Stimulated activated CD4-positive, alpha-beta T cell treated with anti-CD3 and anti-CD28 coated beads, Interleukin-1b, Interleukin-23, amount 100 ng/mL, for 48 hours (primary cell): ENCODE data around the gene SLC13A5.
"Not testable (repeated sequence)": the region's sequence is repeated elsewhere in the genome, so short reads cannot be mapped to it uniquely, and the experiment has no call there.

ENCODE experiments used
- DNase-seq: peaks from one replicate; pipeline ENCODE4 v3.0.0-alpha.2; 2020

Gene SLC13A5

DNA sequence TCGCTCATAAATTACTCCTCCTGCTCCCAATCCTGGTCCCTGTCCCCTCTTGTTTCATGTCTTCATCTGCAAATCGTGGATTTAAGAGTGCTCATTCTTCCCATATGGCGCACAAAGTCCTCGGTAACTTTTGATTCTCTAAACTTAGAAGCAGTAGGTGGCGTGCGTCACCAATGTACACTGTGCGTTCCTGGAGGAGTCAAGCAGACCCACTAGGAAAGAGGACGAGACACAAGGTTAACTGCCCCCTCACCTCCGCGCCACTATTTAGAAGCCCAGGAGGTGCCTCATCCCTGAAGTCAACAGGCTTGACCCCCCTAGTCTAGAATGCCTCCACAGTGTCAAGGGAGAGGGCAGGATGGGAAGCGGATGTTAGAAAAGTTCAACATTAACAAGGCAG is 2.9 kb downstream of the SLC13A5 start:
- no peak for DNase-seq

- no peak for DNase-seq
Measured at GRCh38 chr17:6708357-6708961, 4.7 kb downstream of the SLC13A5 start.

DNA sequence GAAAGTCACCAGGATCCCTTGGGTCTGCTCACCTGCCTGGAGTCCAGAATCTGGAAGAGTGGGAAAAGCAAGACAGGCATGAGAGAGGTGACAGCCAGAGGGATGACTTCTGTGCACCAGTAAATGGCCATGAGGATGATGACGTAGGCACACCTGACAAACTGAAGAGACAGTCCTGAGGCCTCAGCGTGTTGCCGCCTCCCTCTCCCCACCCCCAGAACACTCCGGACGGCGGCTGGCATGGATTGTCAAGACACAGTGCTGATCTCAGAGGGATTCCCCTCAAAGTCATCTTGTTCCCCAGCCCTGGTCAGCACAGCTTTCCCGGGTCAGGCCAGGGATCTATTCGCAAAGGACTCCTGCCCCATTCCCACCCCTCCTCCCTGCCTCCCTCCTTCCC is 6.2 kb downstream of the SLC13A5 start:
- no peak for DNase-seq

- DNase-seq, result no peak
Measured at GRCh38 chr17:6706499-6706898, 6.7 kb downstream of the SLC13A5 start.

GRCh38 chr17:6704470-6705052 is 8.6 kb downstream of the SLC13A5 start:
- DNase-seq, result no peak

DNA sequence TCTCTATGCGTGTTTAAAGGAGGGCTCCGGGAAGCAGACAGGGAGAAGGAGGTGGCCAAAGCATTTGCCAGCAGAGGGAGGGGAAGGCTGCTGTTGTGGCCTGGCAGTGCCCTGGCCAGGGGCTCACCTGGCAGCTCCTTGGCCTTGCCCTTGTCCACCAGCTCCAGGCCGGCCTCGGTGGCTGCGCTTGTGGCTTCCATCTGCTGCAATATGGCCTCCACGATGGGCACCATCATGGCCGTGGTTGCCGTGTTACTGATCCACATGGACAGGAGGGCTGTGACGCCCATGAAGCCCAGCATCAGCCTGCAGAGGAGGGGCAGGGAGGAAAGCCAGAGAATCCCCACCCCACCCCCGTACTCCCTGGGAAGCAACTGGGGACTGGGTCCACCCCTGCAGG is 9.4 kb downstream of the SLC13A5 start:
- no peak for DNase-seq

GRCh38 chr17:6702567-6703215 is 10.5 kb downstream of the SLC13A5 start:
- no peak for DNase-seq

GRCh38 chr17:6701719-6702118 is 11.4 kb downstream of the SLC13A5 start:
- DNase-seq, result peak; percentile 24

GRCh38 chr17:6700948-6701307 is 12.2 kb downstream of the SLC13A5 start:
- DNase-seq, result no peak

DNA sequence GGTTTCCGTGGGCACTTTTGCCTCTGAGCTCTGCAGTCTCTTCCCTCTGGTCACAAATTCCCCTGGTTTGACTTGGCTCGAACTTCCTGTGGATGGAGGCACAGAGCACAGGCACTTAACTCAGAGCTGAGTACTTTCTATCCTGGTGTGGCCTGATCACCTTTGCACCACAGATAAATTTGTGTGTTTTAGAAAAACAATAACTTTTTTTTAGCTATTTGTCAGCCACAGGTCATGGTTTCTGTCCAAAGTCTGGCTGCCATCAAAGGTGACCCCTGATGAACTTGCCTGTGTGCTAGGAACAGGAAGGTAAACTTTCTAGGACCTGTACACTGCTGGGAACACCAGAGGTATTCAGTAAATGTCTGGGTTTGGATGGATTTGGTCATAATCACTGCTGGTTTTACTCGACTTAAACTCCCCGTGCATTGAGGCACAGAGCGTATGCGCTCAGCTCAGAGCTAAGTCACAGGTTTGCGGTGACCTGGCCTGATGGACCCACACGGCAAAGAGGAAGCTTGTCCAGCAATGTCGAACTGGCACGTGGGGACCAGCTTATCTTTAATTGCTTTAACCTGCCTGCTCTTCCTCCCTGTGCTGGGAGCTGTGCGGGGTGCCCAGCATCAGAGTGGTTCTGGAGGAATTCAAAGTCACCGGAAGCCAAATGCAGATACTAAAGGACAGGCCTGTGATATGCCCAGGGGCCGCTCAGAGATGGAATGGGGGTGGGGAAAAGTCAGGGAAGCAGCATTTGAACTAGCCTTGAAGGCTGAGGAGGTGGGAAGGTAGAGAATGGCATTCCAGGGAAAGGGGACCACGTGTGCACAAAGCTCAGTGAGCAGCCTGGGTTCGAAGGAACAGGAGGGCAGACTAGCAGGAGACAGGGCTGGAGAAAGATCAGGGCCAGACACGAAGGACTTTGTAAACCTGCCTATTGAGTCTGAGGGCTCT is 12.9 kb downstream of the SLC13A5 start:
- no peak for DNase-seq

- no peak for DNase-seq
Measured at GRCh38 chr17:6698004-6698403, 15.2 kb downstream of the SLC13A5 start.

GRCh38 chr17:6696906-6697305 is 16.3 kb downstream of the SLC13A5 start:
- no peak for DNase-seq

DNA sequence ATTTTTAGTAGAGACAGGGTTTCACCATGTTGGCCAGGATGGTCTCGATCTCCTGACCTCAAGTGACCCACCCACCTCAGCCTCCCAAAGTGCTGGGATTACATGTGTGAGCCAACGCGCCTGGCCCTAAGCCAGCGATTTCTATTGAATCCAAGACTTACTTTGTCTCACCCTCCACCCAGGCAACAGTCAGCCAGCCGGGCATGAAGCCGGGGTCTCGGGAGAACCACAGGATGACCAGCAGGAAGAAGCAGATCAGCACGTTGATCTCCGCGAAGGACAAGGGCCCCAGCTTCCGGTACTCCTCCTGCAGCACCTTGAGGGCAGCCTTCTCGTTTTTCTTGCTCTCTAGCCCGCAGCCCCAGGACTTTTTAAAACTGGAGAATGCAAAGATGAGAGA is 17.6 kb downstream of the SLC13A5 start:
- no peak for DNase-seq

DNA sequence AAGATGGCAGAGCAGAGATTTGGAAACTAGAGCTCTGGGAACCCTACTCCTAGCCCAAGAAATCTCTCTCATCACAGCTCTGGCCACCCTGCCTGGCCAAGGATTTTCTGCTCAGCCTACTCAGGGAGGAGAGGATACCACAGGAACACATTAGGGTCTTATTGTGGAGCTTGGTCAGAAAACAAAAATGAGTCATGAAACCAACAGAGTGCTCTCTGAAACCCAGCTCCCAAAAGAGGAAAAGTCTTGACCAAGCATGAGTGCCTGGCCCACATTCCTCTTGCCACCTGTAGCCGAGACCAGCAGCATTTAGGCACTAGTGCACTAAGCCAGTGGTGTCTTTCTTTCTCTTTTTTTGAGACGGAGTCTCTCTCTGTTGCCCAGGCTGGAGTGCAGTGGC is 18.1 kb downstream of the SLC13A5 start:
- no peak for DNase-seq

DNA sequence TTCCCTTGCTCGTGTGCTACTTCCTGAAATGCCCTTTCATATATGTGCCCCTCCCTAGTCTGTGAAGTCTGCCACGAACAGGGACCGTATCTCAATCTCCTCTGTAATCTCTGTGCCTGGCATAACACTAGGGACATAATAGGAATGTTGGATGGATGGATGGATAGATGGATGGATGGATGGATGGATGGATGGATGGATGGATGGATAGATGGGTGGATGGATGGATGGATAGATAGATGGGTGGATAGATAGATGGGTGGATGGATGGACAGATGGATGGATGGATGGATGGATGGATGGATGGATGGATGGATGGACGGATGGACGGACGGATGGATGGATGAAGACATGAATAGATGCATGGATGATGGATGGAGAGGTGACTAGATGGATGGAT is 21.2 kb downstream of the SLC13A5 start:
- DNase-seq, result not testable (repeated sequence)

DNA sequence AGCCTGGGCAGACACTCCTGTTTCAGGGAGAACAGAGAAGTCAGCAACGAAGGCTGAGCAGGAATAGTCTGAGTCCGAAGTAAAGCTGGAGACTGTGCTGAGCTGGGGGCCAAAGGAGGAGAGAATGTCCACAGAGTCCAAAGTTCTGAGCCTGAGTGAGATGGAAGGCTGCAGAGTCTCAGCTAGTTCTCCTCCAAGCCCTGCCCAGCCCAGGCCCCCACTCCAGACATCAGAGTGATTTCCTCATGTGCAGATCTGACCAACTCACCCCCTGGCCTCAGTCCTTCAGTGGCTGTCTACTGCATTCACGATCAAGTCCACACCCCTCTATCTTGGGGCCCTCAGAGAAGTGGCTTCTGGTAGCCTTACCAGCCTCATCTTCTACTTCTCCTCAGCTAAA is 21.6 kb downstream of the SLC13A5 start:
- no peak for DNase-seq

DNA sequence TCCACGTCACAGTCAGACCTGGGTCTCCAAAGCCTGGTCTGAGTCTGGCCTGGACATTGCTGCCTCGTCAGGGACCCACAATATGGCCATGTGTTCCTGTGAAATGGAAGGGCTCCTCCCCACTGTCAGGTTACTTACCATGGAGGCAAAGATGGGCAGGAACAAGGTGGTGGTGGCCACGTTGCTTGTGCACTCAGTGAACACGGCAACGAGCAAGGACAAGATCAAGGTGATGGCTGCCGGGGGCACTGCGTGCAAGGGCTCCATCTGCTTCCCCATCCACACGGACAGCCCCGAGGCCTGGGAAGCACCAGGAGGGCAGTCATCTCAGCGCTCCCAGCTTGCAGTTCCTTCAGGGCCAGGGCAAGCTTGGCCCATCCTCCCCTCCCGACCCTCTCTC is 22.5 kb downstream of the SLC13A5 start:
- no peak for DNase-seq

DNA sequence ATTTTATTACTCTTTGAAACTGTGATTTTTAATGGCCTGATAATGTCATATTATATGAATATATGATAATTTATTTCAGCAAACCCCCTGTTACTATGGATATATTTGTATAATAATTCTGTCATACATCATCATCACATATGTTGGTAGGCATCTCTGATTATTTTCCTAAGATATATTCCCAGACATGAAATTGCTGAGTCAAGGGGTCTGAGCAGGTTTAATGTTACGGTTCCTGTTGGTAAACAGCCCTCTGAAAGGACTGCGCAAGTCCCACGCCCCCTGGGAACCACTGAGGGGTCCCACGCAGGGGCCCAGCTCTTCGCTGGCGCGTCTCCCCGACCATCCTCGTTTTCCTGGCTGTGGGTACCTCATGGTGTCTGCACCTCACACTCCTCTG is 24.2 kb downstream of the SLC13A5 start:
- no peak for DNase-seq

DNA sequence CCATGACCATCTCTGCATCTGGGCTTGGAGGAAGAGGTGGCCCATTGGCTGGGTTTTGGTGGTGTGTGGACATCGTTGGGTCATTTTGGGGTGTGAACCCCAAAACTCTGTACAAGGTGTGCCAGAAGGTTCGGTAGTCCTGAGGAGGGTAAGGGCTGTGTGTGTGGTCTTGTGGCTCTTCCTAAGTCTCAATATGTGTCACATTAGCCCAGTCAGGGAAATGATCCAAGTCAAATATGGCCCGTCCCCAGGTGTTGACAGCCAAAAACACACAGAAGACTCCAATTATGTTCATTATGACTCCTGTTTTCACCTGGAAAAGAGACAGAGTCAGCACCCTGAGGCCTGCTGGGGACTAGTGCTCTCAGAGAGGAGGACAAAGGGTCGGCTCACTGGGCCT is 27.1 kb downstream of the SLC13A5 start:
- no peak for DNase-seq

DNA sequence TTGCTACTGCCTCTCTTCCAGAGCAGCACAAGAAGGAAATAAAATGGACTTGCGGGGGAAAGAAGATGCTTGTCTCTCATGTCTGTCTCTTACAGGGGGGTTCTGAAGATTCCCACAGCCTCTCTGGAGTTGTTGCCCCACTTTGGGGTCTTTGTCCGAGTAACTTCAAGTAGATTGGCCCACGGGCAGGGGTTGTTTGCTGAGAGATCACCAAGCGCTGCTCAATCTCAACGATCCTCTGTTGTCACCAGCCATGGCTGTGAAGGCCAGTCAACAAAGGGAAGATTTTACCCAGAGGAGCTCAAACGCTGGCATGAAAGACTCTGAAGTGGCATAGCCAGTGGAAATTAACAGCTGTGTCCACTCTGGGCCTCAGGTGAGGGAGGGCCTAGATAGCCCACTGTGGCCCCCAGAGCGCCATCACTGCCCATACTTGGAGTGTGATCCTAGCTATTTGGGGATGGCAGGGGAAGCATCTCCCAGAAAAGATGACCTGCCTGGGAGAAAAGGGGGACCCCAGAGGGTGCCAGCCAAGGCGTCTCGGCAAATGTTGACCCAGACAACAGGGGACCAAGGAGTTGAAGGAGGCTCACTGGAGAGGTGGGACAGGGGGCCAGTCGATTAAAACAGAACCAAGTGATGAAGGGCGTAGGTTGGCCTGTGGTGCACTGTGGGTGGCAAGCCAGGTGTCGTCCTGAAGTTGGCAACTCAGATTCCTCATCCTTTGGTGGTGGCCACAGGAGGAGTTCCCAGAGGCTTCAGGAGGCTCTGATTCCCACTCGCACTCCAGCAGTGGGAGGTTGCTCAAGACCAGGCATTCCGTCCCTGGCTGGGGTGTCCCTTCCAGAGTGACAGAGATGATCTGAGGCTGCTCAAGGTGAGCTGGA is 28.0 kb downstream of the SLC13A5 start:
- DNase-seq, result no peak

GRCh38 chr17:6684460-6684783 is 28.7 kb downstream of the SLC13A5 start:
- DNase-seq, result no peak

- DNase-seq, result no peak
Measured at GRCh38 chr17:6683730-6684459, 29.3 kb downstream of the SLC13A5 start.
